Stimulated activated CD4-positive, alpha-beta T cell treated with anti-CD3 and anti-CD28 coated beads, Interleukin-12 subunit alpha, Interleukin-12 subunit beta, amount 100 ng/mL, for 4 hours (primary cell): Measurements from ENCODE around the gene GNG7.
"Not testable (repeated sequence)": the region's sequence is repeated elsewhere in the genome, so short reads cannot be mapped to it uniquely, and the experiment has no call there.

Experiments used
- DNase-seq: peaks from one replicate; pipeline ENCODE4 v3.0.0-alpha.2; 2020

The GNG7 gene

DNA sequence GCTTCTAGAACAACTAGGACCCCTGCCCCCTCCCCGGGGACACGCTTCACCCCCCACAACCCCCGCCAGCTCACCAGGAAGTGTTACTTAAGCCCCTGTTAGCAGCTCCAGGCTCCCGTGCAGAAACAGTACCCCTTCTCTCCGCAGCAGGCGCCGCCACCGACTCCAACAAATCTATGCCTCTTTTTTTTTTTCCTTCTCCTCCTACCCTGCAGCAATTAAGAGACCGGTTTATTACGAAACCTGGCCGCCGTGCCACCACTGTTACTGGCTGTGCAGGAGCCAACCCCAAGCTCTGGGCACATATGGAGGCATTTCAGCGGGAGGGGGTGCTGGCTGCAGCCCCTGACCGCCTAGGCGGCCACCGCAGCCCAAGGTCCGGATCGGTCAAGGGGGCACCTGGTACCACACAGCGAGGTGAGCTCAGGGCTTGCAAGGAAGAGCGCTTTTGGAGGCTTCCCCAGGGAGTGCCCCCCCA, 224.2 kb downstream of the GNG7 start:
- peak; percentile 26 for DNase-seq

GRCh38 chr19:2477732-2478191, 224.7 kb downstream of the GNG7 start:
- no peak for DNase-seq

- peak; percentile 36 for DNase-seq
Measured at GRCh38 chr19:2477141-2477710, 225.3 kb downstream of the GNG7 start.

GRCh38 chr19:2476451-2477140, 225.9 kb downstream of the GNG7 start:
- DNase-seq = peak; percentile 71

DNA sequence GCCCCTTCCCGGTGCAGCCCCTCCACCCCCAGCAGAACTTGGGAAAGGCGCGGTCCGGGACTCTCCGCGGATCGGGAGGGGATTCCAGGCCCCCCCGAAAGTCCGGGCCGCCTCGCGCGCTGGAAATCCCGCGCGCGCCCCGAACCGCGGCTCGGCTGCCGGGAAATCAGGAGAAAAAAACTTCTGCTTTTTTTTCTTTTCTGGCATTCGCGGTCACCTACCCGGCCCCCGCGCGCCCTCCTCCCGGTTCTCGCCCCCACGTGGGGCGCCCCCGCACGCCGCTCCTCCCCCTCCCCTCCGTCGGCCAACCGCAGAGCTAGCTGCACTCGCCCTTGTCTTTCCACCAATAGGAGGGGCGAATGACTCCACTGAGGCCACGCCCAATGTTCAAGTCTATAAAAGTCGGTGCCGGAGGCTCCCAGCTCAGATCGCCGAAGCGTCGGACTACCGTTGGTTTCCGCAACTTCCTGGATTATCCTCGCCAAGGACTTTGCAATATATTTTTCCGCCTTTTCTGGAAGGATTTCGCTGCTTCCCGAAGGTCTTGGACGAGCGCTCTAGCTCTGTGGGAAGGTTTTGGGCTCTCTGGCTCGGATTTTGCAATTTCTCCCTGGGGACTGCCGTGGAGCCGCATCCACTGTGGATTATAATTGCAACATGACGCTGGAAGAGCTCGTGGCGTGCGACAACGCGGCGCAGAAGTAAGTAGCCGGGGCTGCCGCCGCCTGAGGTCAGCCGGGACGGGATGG, 226.6 kb downstream of the GNG7 start, which contains the start of gene GADD45B:
Gene GADD45B (plus strand): TSS at position 426 of the 749 bp plus-strand sequence. CDS start 232 bp downstream, at position 658.
- DNase-seq = peak; percentile 96

GRCh38 chr19:2475018-2475701, 227.3 kb downstream of the GNG7 start:
- DNase-seq = peak; percentile 64

DNA sequence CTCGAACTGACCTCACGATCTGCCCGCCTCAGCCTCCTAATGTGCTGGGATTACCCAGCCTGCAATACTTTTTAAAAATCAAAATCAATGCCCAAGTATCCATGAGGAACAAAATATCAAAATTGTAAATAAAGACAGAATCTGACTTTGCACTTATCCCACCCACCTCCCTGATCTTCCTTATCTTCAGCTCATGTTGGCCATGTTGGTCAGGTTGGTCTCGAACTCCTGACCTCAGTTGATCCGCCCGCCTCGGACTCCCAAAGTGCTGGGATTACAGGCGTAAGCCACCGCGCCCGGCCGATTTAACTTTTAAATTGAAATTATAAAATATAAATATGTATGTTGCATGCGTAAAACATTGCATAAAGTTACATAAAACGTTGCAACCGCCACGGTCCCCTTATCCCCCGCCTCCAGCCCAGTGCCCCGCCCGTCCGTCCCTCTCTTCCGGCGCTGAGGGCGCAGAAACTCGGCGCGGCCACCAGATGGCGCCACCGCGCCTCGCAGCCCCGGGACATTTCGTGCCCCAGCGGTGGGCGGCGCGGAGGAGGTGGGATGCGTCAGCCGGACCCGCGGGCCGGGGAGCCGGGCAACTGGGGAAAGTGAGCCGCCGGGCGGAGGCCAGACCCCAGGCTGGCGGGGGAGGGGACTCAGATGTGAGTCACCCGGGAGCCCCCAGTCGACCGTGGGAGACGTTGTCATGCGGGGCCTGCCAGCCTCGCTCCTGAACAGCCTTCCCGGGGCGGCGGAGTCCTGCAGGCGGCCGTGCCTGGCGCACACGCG, 228.1 kb downstream of the GNG7 start:
- peak; percentile 92 for DNase-seq

DNA sequence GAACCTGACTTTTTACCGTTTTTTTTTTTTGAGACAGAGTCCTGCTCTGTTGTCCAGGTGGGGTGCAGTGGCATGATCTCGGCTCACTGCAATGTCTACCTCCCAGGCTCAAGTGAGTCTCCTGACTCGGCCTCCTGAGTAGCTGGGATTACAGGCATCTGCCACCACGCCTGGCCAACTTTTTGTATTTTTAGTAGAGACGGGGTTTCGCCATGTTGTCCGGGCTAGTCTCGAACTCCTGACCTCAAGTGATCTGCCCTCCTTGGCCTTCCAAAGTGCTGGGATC, 232.6 kb downstream of the GNG7 start:
- not testable (repeated sequence) for DNase-seq

- no peak for DNase-seq
Measured at GRCh38 chr19:2469102-2469914, 233.2 kb downstream of the GNG7 start.

DNA sequence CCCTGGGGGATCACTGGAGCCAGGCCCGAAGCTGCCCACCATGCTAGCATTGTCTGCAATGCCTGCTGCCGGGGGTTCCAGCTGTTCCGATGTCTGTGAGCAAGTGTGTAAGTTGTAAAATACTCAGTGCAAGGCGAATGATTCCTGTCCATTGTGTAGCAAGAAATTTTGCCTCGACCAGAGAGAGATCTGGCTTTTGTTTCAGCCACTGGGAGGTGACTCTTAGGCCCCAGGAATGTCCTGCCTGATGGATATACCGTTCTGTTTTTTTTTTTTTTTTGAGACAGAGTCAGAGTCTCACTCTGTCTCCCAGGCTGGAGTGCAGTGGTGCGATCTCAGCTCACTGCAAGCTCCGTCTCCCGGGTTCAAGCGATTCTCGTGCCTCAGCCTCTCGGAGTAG, 233.9 kb downstream of the GNG7 start:
- no peak for DNase-seq

- DNase-seq = no peak
Measured at GRCh38 chr19:2464389-2464788, 238.1 kb downstream of the GNG7 start.

DNA sequence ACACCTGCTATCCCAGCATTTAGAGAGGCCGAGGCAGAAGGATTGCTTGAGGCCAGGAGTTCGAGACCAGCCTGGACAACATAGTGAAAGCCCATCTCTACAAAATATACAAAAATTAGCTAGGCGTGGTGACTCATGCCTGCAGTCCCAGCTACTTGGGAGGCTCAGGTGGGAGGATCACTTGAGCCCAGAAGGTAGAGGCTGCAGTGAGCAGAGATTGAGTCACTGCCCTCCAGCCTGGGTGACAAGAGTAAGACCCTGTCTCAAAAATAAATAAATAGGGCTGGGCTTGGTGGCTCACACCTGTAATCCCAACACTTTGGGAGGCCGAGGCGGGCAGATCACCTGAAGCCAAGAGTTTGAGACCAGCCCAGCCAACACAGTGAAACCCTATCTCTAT, 238.8 kb downstream of the GNG7 start:
- not testable (repeated sequence) for DNase-seq

DNA sequence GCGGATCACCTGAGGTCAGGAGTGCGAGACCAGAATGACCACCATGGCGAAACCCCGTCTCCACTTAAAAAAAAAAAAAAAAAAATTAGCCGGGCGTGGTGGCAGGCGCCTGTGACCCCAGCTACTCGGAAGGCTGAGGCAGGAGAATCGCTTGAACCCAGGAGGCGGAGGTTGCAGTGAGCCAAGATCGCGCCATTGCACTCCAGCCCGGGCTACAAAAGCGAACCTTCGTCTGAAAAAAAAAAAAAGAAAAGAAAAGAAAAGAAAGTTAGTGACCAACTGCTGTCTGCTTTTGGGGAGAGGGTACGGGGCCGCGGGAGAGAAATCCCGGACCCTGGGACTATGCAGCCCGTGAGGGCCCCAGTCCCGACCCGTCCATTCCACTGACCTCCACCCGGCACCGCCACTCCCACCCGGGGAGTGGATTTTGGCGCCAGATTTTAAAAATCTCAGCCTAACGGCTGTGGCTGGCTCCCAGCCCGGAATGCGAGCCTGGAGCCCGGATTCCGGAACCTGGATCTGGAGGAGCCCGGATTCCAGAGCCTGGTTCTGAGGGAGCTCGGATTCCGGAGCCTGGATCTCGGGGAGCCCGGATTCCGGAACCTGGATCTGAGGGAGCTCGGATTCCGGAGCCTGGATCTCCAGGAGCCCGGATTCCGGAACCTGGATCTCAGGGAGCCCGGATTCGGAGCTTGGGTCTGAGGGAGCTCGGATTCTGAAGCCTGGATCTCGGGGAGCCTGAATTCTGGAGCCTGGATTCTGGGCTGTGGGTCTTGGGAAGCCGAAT, 239.7 kb downstream of the GNG7 start:
- DNase-seq = no peak

DNA sequence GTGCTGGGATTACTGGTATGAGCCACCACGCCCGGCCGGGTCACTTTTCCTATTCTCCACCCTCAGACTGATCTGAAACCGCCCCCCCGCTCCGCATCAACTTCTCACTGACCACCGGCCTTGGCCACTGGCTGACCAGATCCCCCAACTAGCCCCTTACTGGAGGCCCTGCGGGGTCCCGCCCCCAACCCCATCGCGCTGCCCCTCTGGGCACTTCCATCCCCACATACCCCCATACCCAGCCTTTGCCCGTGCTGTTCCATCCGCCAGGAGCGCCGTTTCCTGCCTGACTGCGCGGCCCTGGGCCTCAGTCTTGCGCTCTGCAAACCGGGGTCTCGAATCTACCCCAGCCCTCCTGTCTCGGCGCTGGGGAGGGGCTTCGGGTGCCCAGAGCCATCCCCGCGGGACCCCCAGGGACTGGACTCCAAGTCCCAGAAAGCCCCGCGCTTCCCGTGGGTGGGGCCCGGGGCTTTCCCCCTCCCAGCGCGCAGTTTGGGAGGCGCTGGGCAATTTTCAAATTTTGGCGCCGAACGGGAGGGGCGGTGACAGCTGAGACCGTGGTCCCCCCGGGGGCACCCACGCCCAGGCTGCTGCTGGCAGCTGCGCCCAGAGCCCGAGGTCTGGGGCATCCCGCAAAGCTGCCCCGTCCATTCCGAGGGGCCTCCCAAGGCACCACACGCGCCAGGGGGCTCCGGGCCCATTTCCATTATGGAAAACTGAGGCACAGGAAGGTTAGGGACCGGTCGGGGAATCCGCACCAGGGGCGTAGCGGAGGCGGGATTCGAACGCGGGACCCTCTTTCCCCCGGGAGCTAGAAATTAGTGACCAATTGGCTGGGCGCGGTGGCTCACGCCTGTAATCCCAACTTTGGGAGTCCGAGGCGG, 240.5 kb downstream of the GNG7 start:
- peak; percentile 69 for DNase-seq
